Measurements from ENCODE around the gene C2CD3.

- no peak for TF ChIP-seq CTCF (IDR thresholded peaks at IDR 0.05)
- TF ChIP-seq POLR2A (IDR thresholded peaks at IDR 0.05) = no peak
Observed at GRCh38 chr11:74138572-74138971, 32.2 kb downstream of the C2CD3 start.

All from body of pancreas (tissue), 4 donors.